ENCODE data around the gene MCU. TPM values are rescaled to one million over a fixed set of nuclear protein-coding genes. Genes with fewer than 3 reads are reported as not detected.

Gene MCU
- total RNA-seq, 4 donors from 2014 or later: 11.4 to 33.3 (median 24.9) TPM

DNA sequence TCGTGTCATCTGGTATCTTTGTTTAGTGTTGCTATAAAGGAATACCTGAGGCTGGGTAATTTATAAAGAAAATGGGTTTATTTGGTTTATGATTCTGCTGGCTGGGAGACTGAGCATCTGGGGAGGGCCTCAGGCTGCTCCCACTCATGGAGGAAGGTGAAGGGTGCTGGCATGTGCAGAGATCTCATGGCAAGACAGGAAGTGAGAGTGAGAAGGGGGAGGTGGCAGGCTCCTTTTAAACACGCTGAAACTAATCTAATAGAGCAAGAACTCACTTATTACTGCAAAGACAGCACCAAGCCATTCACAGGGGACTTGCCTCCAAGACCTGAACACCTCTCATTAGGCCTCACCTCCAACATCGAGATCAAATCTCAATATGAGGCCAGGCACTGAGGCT is 212.9 kb downstream of the MCU start:
- Histone ChIP-seq H3K9me3 (no peaks in the 10 kb centered on the region), H3K27ac (no peak overlapping the region), H3K36me3 (no peaks in the 10 kb centered on the region), H3K4me3 (replicated peaks in 1 of 3) (no peak overlapping the region), H3K27me3 (no peaks in the 10 kb centered on the region), H3K4me1 (no peaks in the 10 kb centered on the region)
- WGBS, 2 donors: 87 to 88% methylated on average over 3 of the region's 3 CpGs
- intact Hi-C loops (cut with DNase I): no loop called here
- no peak for DNase-seq
- TF ChIP-seq POLR2A (IDR thresholded peaks at IDR 0.05): no peak
- TF ChIP-seq, protein P1, sequence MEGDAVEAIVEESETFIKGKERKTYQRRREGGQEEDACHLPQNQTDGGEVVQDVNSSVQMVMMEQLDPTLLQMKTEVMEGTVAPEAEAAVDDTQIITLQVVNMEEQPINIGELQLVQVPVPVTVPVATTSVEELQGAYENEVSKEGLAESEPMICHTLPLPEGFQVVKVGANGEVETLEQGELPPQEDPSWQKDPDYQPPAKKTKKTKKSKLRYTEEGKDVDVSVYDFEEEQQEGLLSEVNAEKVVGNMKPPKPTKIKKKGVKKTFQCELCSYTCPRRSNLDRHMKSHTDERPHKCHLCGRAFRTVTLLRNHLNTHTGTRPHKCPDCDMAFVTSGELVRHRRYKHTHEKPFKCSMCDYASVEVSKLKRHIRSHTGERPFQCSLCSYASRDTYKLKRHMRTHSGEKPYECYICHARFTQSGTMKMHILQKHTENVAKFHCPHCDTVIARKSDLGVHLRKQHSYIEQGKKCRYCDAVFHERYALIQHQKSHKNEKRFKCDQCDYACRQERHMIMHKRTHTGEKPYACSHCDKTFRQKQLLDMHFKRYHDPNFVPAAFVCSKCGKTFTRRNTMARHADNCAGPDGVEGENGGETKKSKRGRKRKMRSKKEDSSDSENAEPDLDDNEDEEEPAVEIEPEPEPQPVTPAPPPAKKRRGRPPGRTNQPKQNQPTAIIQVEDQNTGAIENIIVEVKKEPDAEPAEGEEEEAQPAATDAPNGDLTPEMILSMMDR (IDR thresholded peaks at IDR 0.05): no peak

DNA sequence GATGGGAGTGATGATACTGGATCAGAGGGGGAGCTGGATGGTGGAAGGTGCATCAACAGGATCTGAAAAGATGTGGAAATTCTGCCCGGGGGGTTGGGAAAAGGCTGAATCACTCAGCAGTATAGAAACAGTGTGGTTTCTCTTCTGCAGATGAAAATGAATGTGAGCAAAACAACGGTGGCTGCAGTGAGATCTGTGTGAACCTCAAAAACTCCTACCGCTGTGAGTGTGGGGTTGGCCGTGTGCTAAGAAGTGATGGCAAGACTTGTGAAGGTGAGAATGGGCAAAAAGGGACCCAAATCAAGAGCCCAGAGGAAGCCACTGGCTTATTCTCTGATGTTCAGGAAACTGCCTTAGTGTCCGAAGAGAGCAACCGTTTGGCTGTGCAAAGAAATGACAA is 214.5 kb downstream of the MCU start:
- Histone ChIP-seq H3K36me3 (no peaks in the 10 kb centered on the region), H3K4me1 (no peaks in the 10 kb centered on the region), H3K4me3 (replicated peaks in 1 of 3) (no peak overlapping the region), H3K27ac (no peak overlapping the region), H3K27me3 (no peaks in the 10 kb centered on the region), H3K9me3 (no peaks in the 10 kb centered on the region)
- WGBS, 2 donors: 93 to 94% methylated on average over 6 of the region's 6 CpGs
- intact Hi-C loops (cut with DNase I): no loop called here
- TF ChIP-seq, protein P1 (IDR thresholded peaks at IDR 0.05): no peak
- no peak for TF ChIP-seq POLR2A (IDR thresholded peaks at IDR 0.05)
- no peak for DNase-seq

DNA sequence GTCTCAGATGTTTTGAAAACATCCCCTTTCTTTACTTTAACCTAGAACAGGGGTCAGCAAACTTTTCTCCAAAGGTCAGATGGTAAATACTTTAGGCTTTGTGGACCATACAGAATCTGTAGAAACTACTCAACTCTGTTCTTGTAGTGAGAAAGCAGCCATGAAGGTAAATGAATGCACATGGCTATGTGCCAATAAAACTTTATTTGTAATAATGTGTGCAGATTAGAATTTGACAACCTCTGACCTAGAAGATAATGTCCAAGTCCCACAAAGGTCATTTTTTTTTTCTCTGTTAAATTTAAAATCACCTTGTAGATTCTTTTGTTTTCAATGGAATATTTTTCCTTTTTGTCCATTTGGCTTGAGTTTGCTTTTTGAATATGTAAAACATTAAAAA is 218.8 kb downstream of the MCU start:
- intact Hi-C loops (cut with DNase I): no loop called here

DNA sequence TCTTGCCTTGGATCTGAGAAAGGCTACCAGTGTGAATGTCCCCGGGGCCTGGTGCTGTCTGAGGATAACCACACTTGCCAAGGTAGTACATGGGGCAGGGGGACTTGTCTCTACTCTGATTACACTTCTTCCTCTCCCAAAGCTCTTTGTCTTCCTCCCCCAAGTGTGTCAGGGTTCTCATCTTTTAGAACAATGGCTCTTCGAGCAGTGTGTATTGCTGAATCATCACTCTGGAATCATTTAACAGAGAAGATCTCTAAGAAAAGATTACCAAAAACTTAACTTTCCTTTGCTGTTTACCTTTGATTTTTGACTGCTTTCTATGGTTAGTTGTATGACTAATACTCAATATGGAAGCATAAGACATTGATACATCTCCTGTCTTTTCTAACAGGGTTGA is 219.8 kb downstream of the MCU start:
- no peaks in the 10 kb centered on the region for H3K4me1 ChIP-seq
- no peaks in the 10 kb centered on the region for H3K27me3 ChIP-seq
- no peak overlapping the region for H3K4me3 ChIP-seq (replicated peaks in 1 of 3)
- DNase-seq: no peak
- H3K27ac ChIP-seq: no peak overlapping the region
- intact Hi-C loops (cut with DNase I): no loop called here
- TF ChIP-seq POLR2A (IDR thresholded peaks at IDR 0.05): no peak
- TF ChIP-seq, protein P1 (IDR thresholded peaks at IDR 0.05): no peak
- H3K36me3 ChIP-seq: no peaks in the 10 kb centered on the region
- H3K9me3 ChIP-seq: no peaks in the 10 kb centered on the region
- WGBS, 2 donors: 87 to 92% methylated on average over 2 of the region's 2 CpGs

More for the DNA sequence above, 218.8 kb downstream of the MCU start:
- Histone ChIP-seq H3K27me3 (no peaks in the 10 kb centered on the region), H3K36me3 (no peaks in the 10 kb centered on the region), H3K27ac (no peak overlapping the region), H3K9me3 (no peaks in the 10 kb centered on the region), H3K4me3 (replicated peaks in 1 of 3) (no peak overlapping the region), H3K4me1 (no peaks in the 10 kb centered on the region)
- no peak for DNase-seq
- TF ChIP-seq, protein P1 (IDR thresholded peaks at IDR 0.05): no peak
- TF ChIP-seq POLR2A (IDR thresholded peaks at IDR 0.05): no peak

DNA sequence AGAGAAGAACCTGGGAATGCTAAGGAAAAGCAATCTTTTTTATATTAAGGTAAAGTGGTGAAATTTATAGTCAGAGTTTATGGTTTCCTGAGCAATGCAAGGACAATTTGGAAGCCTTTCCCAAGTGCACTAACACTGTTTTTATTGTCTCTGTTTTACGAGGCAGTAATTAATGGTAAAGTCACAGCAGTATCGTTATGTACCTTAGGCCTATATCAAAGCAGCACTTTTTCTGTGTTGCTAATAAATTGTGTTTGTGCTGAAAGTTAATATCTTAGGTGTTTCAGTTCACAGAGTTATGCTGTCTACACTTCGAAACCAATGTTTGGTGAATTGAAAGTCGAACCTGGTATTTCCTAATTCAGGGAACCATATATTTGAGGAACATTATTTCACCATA is 220.8 kb downstream of the MCU start:
- WGBS, 2 donors: 89 to 95% methylated on average over 4 of the region's 4 CpGs
- Histone ChIP-seq H3K4me1 (no peaks in the 10 kb centered on the region), H3K4me3 (replicated peaks in 1 of 3) (no peak overlapping the region), H3K9me3 (no peaks in the 10 kb centered on the region), H3K27me3 (no peaks in the 10 kb centered on the region), H3K27ac (no peak overlapping the region), H3K36me3 (no peaks in the 10 kb centered on the region)
- TF ChIP-seq, protein P1 (IDR thresholded peaks at IDR 0.05): no peak
- TF ChIP-seq POLR2A (IDR thresholded peaks at IDR 0.05): no peak
- intact Hi-C loops (cut with DNase I): no loop called here
- DNase-seq: no peak
